Measurements from ENCODE around the gene CLSTN3. TPM values are rescaled to one million over a fixed set of nuclear protein-coding genes. Genes with fewer than 3 reads are reported as not detected.
A peak's percentile ranks its signal among the peaks of the same experiment; 100 is the strongest.

Gene CLSTN3
- total RNA-seq, 4 donors from 2014 or later, result 13.9 to 98.7 (median 24.4) TPM

DNA sequence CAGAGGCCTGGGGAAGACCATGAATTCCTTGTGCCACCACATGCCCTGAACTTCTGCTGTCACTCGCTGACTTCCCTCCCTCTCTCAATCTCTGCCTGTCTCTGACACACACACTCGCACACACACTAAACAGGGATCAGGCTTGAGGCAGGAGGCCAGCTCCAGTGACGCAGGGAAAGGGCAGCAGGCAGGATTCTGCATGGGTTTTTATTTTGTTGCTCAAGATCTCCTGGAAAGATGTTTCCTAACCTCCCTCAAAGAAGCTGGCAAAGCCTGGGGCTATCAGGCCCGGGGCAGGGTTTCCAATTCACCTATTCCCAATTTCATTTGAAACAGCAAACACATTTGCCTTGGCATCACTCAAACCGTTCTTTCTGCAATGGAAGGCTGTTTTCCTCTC, 31.6 kb downstream of the CLSTN3 start:
- in situ Hi-C loops (cut with MboI; ENCODE audit: low pct_ligation_motif_present in 1 of 4, low pct_unique_long_range_greater_than_20kb in 1 of 4, low sequenced_read_pairs in 3 of 4), result no loop called here
- Histone ChIP-seq H3K9me3 (no peaks in the 10 kb centered on the region), H3K4me1 (peaks cover 0 to 6% (median 2%) of the 10 kb centered on the region in 4 donors), H3K27ac (no peak overlapping the region), H3K36me3 (no peaks in the 10 kb centered on the region), H3K4me3 (no peak overlapping the region), H3K27me3 (peaks cover 12% of the 10 kb centered on the region)
- no peak for DNase-seq
- intact Hi-C loops (cut with DNase I; ENCODE audit: low total_unique reads), result no loop called here
- 67 to 77% methylated on average over 1 to 5 of the region's 5 CpGs for WGBS, 2 donors (ENCODE audit: low coverage in 1 of 2)
- TF ChIP-seq POLR2AphosphoS5 (IDR thresholded peaks at IDR 0.05) (no peak), CTCF (IDR thresholded peaks at IDR 0.05) (no peak), POLR2A (IDR thresholded peaks at IDR 0.05) (no peak), EP300 (IDR thresholded peaks at IDR 0.05; ENCODE audit: low read depth) (no peak)

DNA sequence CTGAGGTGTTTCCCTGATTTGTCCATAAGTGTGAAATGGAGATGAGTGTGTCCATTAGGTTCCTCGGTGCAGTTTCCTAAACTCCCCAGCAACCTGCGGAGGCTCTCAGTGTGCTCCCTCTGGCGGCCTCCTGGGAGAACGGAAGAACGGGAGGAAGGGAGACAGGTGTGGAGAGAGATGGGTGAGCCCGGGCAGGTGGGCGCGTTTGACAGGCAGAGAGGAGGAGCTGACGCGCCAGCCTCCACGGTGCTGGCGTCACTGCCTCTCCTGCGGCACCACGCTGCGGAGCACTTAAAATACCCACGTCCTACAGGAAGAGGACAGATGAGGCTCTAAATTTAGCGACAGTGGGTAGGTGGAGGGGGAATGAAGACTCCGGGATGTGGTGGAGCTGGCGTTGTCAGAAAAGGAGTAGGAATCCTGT, 32.5 kb downstream of the CLSTN3 start:
- peak; percentile 32 for DNase-seq
- in situ Hi-C loops (cut with MboI; ENCODE audit: low pct_ligation_motif_present in 1 of 4, low pct_unique_long_range_greater_than_20kb in 1 of 4, low sequenced_read_pairs in 3 of 4), result no loop called here
- peaks cover 0 to 5% of the 10 kb centered on the region in 2 donors for H3K9me3 ChIP-seq
- H3K36me3 ChIP-seq, result no peaks in the 10 kb centered on the region
- intact Hi-C loops (cut with DNase I; ENCODE audit: low total_unique reads), result no loop called here
- WGBS, 2 donors (ENCODE audit: low coverage in 1 of 2), result 3 to 8% methylated on average over 12 to 19 of the region's 19 CpGs
- TF ChIP-seq EP300 (IDR thresholded peaks at IDR 0.05; ENCODE audit: low read depth), result no peak
- no peak for TF ChIP-seq POLR2A (IDR thresholded peaks at IDR 0.05)
- no peak for TF ChIP-seq POLR2AphosphoS5 (IDR thresholded peaks at IDR 0.05)
- TF ChIP-seq CTCF (IDR thresholded peaks at IDR 0.05), result peak; percentile 36 to 54 (median 47)
- H3K27me3 ChIP-seq, result peaks cover 12% of the 10 kb centered on the region
- peaks cover 0 to 6% (median 2%) of the 10 kb centered on the region in 4 donors for H3K4me1 ChIP-seq
- H3K4me3 ChIP-seq, result no peak overlapping the region
- no peak overlapping the region for H3K27ac ChIP-seq

GRCh38 chr12:7169951-7170350, 39.8 kb downstream of the CLSTN3 start:
- TF ChIP-seq POLR2AphosphoS5 (IDR thresholded peaks at IDR 0.05) (no peak), POLR2A (IDR thresholded peaks at IDR 0.05) (no peak)
- no peak for DNase-seq
- Histone ChIP-seq H3K36me3 (no peaks in the 10 kb centered on the region), H3K27ac (no peak overlapping the region), H3K9me3 (peaks cover 14 to 24% of the 10 kb centered on the region in 2 donors), H3K4me1 (no peaks in the 10 kb centered on the region), H3K4me3 (no peak overlapping the region), H3K27me3 (peaks cover 3% of the 10 kb centered on the region)
- in situ Hi-C loops (cut with MboI; ENCODE audit: low pct_ligation_motif_present in 1 of 4, low pct_unique_long_range_greater_than_20kb in 1 of 4, low sequenced_read_pairs in 3 of 4), result no loop called here
- intact Hi-C loops (cut with DNase I; ENCODE audit: low total_unique reads), result no loop called here

- Histone ChIP-seq H3K36me3 (no peaks in the 10 kb centered on the region), H3K27me3 (peaks cover 3% of the 10 kb centered on the region), H3K9me3 (peaks cover 14 to 24% of the 10 kb centered on the region in 2 donors), H3K4me1 (no peaks in the 10 kb centered on the region), H3K4me3 (no peak overlapping the region), H3K27ac (no peak overlapping the region)
- no peak for DNase-seq
- WGBS, 2 donors (ENCODE audit: low coverage in 1 of 2), result 42 to 56% methylated on average over 1 of the region's 1 CpG
- intact Hi-C loops (cut with DNase I; ENCODE audit: low total_unique reads) (no loop called here), in situ Hi-C loops (cut with MboI; ENCODE audit: low pct_ligation_motif_present in 1 of 4, low pct_unique_long_range_greater_than_20kb in 1 of 4, low sequenced_read_pairs in 3 of 4) (no loop called here)
- TF ChIP-seq CTCF (IDR thresholded peaks at IDR 0.05) (no peak), POLR2A (IDR thresholded peaks at IDR 0.05) (no peak), EP300 (IDR thresholded peaks at IDR 0.05; ENCODE audit: low read depth) (no peak), POLR2AphosphoS5 (IDR thresholded peaks at IDR 0.05) (no peak)
Measured at GRCh38 chr12:7171854-7172253, 41.7 kb downstream of the CLSTN3 start.

DNA sequence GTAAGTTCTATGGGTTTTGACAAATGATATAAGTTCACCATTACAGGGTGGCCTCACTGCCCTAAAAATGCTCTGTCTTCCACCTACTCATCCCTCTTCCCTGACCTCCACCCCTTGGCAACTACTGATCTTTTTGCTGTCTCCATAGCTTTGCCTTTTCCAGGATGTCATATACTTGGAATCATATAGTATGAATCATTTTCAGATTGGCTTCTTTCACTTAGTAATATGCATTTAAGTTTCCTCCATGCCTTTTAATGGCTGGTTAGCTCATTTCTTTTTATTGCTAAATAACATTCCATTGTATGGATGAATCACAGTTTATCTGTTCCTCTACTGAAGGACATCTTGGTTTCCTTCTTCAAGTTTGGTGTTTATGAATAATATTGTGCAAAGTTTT, 45.3 kb downstream of the CLSTN3 start:
- H3K9me3 ChIP-seq, result peaks cover 4 to 8% of the 10 kb centered on the region in 2 donors
- no peak for DNase-seq
- in situ Hi-C loops (cut with MboI; ENCODE audit: low pct_ligation_motif_present in 1 of 4, low pct_unique_long_range_greater_than_20kb in 1 of 4, low sequenced_read_pairs in 3 of 4) (no loop called here), intact Hi-C loops (cut with DNase I; ENCODE audit: low total_unique reads) (no loop called here)
- TF ChIP-seq POLR2AphosphoS5 (IDR thresholded peaks at IDR 0.05) (no peak), EP300 (IDR thresholded peaks at IDR 0.05; ENCODE audit: low read depth) (no peak), POLR2A (IDR thresholded peaks at IDR 0.05) (no peak), CTCF (IDR thresholded peaks at IDR 0.05) (no peak)
- H3K36me3 ChIP-seq, result no peaks in the 10 kb centered on the region
- H3K4me1 ChIP-seq, result no peaks in the 10 kb centered on the region
- H3K4me3 ChIP-seq, result no peak overlapping the region
- no peak overlapping the region for H3K27ac ChIP-seq
- peaks cover 6% of the 10 kb centered on the region for H3K27me3 ChIP-seq

All from transverse colon (tissue), 4 donors.